Measurements from ENCODE around the gene THAP2.

- no peak for TF ChIP-seq CTCF (conservative IDR thresholded peaks at IDR 0.05 in 1 of 2, IDR thresholded peaks at IDR 0.05 in 1 of 2; ENCODE audit: extremely low read depth in 1 of 2, insufficient read depth in 1 of 2, low read depth in 1 of 2, low read length in 2 of 2)
- no peak for TF ChIP-seq EZH2 (IDR thresholded peaks at IDR 0.05; ENCODE audit: borderline replicate concordance, low read length)
Observed at GRCh38 chr12:71684081-71684480, 20.0 kb downstream of the THAP2 start.
